Jurkat, Clone E6-1 (cell line): ENCODE measurements around the gene SLC66A2.

ENCODE experiments used
- DNase-seq: peaks from one replicate; pipeline ENCODE4 v3.0.0-alpha.2; 2011; ENCODE audit warnings: low read depth, low spot score
- H3K4me3 ChIP-seq: 2 replicates; pipeline ENCODE4 v1.5.1; 2011; ENCODE audit warnings: mild to moderate bottlenecking, low read length, control low read depth, moderate library complexity

Gene SLC66A2

DNA sequence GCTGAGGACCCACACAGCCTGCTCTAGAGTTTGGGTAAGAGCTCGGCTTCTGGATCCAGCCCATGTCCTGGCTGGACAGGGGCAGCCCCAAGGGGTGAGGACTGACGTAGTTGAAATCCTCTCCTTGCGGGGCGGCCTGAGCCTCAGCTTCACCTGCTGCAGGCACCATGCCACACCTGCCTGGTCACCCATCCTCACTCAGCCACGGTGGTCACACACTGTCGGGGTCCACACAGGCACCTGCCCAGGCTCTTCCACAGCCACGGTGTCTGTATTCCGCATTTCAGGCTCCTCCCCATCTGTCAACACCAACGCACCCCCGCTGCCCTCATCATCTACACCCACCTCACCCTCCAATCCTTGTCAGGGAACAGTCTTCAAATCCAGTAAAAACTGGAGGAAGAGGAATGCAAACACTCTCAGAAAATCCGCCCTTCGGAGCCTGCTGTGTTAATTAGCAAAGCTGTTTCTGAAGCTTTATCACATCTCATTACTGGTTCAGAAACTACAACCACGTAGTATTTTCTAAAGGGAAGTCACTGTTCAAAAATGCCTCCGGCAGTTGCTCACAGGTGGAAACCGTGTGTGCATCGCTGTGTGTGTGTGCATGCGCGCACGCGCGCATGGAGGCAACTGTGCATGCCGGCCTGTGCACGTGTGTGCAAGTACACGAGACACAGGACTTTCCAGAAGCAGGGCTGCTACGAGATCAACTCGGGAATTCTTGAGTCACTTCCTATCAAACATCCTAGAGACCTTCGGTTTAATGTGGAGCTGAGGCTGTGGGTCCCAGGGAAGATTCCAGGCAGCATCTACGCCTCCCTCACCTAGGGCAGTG, 38.2 kb downstream of the SLC66A2 start:
- DNase-seq, result no peak
- no peak overlapping the region for H3K4me3 ChIP-seq

DNA sequence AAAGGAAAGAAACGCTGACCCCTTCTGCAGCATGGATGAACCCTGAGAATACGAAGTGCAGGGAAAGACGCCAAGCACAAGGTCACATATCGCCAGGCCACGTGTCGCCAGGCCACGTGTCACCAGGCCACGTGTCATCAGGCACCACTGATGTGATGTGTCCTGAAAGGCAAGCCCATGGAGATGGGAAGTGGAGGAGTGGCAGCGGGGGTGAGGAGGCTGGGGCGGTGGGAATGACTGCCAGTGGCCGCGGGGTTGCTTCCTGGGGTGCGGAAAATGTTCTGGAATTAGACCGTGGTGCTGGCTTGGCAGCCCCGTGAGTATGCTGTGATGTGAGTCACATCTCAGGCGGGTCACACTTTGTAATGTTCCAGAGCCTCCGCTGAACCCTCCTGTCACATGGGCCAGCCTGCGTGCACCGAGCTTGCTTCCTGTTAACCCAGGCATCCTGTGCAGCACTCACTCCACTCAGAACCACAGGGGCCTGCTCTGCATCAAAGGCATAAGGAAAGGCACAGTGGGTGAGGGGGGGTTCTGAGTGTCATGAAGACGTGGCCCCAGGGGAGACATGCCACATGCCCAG, 39.0 kb downstream of the SLC66A2 start:
- DNase-seq, result peak; percentile 50
- H3K4me3 ChIP-seq, result no peak overlapping the region

DNA sequence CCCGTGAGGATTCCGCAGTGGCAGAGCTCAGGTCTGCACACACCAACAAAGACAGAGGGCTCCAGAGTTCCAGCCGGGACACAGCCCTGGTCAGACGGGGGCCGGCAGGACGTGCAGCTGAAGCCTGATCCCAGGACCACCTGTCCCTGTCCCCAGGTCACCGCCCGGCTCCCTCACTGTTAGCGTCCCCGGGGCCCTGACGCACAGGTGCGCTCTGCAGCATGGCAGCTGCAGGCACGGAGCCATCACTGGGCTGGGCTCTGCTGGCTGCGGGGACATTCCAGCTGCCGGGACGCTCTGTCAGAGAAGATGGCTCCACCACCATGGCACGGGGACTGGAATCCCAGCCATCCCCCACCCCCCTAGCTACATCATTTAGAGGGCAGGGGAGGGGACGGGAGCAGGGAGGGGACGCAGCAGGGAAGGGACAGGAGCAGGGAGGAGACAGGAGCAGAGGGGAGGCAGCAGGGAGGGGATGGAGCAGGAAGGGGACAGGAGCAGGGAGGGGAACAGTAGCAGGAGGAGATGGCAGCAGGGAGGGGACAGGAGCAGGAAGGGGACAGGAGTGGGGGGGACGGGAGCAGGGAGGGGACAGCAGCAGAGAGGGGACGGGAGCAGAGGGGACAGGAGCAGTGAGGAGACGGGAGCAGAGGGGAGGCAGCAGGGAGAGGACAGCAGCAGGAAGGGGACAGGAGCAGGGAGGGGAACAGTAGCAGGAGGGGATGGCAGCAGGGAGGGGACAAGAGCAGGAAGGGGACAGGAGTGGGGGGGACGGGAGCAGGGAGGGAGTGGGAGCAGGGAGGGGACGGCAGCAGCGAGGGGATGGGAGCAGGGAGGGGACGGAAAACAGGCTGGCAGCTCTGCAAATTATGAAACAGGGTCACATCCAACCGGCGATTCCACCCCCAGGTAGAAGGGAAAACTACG, 39.8 kb downstream of the SLC66A2 start:
- H3K4me3 ChIP-seq, result no peak overlapping the region
- no peak for DNase-seq

DNA sequence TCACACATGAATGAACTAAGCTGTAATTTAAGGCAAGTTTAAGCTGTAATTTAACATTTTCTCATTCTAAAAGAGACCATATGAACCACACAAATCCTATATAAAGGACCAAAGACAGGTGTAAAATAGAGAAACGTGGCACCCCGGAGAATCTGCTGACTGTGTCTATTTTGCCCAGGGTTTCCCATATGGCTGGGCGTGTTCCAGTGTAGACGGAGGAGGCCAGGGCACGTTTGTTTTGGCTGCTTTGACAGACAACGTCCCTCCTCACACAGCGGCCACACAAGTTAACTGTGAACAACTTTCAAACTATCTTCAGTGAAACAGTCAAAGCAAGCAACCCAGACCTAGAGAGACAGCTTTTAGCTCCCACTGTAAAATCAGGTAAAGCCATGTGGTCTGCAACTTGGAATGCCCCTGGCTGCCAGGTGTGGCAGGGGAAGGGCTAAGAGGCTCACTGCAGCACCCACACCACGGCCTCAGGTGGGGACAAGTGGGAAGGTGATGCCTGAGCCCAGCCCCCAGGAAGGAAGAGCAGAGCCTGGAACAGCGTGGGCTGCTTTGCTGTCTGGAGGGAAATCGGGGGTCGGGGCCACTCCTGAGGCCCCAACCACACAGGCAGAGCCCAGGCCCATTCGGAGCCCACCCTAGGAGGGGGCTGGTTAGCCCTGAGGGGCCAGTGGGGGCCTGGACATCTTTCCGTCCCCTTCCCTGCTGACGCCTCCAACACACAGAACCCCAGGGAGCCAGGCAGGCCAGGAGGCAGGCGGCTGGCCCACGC, 40.7 kb downstream of the SLC66A2 start:
- H3K4me3 ChIP-seq, result no peak overlapping the region
- DNase-seq, result no peak

DNA sequence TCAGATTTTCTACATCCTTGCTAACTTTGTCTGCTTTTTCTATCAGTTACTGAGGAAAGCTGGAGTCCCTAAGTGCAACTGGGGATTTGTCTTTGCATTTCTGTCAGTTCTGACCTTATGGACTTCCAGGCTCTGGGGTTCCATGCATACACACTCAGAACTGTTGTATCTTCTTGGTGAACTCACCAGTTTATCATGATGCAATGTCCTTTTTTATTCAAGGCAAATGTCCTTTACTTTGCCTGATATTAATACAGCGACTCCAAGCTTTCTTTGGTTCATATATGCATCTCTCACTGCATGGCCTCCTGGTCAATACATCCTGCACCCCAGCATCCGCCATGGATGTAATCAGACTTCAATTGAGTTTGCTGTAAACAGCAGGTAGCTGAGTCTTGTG, 44.7 kb downstream of the SLC66A2 start:
- H3K4me3 ChIP-seq, result no peak overlapping the region
- DNase-seq, result no peak

DNA sequence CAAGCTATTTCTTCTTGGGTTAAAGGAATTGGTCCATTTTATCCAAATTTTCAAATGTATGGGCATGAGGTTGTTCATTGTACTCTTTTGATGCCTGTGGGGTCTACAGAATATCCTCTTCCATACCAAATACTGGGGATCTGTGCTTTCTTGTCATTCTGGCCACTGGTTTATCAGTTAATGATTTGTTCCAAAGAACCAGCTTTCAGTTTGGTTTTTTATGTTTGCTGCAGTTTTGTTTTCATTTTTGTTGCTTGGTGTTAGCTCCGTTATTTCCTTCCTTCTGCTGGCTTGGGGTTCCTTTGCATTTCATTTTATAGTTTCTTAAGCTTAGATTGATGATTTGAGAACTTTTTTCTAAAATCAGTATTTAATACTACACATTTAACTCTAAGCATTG, 45.5 kb downstream of the SLC66A2 start:
- no peak for DNase-seq
- no peak overlapping the region for H3K4me3 ChIP-seq

DNA sequence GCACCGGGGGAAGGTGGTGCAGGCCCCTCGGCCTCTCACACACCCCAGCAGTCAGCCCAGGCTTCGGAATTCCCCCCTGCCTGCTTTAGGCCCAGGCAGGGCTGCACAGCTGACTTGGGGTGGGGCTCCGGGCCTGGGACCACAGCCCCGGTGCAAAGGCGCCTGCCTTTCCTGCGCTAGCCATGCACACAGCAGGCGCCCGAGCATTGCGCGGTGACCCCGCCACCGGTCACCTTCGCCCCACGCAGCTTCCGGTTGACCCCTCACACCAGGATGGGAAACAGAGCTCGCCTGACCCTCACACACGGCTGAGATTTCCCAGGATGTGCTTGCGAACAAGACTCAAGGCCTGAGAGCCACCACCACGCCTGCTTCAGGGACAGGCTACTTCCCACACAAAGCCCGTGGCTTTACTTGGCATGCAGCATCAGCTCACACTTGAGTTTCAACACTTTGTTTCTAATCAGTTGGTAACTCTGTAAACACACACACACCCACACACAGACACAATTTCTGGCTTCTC, 46.0 kb downstream of the SLC66A2 start:
- no peak for DNase-seq
- no peak overlapping the region for H3K4me3 ChIP-seq

DNA sequence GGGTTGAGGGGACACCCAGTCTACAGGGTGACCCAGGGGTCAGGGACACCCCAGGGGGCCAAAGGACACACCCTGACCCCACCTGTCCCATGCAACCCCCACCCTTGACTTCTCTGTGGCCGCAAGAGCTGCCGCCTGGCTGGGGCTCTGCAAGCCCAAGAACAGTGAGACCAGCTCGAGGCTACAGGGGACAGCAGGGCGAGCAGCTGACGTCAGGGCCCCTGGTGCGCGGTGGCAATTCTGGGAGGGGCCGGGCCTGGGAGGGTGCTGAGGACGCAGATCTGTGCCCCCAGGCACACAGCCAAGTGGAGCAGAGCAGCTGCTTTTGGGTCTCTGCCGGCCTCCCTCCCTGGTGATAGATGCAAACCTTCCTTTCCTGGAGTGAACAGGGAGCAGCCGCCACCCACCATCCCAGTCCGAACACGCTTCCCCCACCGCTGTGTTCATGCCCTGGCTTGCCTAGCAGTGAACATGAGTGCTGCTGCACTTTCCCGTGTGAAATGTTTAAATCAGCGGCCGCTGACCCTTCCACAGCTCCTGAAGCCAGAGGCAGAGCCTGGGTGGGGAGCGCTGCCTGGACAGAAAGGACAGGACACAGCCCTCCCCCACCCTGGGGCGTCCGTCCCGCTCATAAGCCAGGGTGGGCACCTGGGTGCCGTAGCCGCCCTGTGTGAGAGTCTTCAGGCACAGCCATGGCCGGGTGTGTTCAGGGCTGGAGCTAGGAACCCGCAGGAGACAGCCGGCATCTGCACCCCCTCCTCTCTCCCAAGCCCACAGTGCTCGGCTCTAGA, 46.9 kb downstream of the SLC66A2 start:
- no peak for DNase-seq

DNA sequence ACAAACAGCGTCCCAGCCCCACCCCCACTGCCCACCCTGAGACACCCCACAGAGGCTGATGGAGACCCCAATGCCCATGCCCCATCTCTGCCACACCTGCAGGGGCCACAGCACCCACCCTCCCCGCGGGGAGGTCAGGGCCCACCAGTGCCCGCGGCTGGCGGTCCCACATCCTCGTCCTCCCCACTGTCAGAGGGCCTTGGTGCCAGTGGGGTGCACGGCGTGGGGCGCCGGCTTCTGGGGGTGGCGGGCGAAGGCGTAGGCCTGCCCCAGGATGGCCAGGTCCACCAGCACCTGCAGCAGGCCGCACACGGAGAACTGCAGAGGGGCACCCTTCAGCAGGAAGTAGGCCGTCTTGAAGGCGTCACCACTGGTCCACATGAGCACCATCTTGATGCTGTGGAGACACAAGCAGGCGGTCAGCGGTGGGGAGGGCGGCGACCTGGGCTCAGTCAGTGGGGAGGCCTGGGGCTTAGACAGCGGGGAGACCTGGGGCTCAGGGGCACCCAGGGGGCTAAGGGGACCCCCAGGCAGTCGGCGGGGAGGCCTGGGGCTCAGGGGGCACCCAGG, 47.6 kb downstream of the SLC66A2 start:
- H3K4me3 ChIP-seq, result no peak overlapping the region
- no peak for DNase-seq

More for the DNA sequence above, 46.9 kb downstream of the SLC66A2 start:
- no peak overlapping the region for H3K4me3 ChIP-seq

DNA sequence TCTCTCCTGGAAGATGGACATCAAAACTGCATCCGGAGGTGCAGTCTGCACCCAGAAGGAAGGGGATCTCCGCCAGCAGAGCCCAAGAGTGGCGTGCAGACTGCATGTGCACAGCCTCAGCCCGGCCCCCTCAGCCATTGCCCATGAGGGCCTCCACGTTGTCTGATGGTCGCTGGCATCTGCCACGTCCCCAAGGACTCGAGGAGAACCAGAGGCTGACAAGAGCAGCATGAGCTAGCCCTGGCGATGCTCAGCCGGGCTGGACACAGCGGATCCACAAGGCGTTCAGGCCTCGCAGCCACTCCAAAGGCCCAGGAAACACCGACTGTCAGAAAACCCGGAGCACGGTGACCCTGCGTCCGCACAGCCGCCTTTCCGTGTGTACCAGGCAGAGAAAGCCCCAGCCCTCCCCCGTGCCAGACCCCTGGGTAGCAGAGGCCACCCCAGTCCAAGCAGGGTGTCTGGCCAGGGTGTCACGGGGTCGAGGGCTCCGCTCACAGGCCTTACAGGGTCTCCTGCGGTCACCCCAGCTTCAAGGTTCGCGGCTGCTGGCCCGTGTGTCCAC, 48.3 kb downstream of the SLC66A2 start:
- DNase-seq, result no peak
- H3K4me3 ChIP-seq, result no peak overlapping the region

DNA sequence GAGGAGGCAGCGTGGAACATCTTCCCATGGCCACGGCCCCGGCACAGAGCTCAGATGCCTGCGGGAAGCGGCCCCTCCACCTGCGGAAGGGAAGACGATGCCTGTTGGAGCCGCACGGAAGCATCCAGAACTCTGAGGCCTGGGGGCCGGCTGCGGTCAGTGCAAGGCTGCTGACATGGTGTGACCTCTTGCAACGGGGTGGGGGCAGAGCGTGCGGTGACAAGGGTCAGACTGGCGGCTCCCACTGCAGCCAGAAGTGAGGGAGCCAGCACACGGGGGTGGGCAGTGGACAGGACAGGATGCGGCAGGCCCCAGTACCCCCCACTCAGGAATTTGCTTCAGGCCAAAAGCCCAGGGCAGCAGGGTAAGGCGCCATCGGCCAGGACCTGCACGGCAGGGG, 48.8 kb downstream of the SLC66A2 start:
- H3K4me3 ChIP-seq, result no peak overlapping the region
- no peak for DNase-seq

DNA sequence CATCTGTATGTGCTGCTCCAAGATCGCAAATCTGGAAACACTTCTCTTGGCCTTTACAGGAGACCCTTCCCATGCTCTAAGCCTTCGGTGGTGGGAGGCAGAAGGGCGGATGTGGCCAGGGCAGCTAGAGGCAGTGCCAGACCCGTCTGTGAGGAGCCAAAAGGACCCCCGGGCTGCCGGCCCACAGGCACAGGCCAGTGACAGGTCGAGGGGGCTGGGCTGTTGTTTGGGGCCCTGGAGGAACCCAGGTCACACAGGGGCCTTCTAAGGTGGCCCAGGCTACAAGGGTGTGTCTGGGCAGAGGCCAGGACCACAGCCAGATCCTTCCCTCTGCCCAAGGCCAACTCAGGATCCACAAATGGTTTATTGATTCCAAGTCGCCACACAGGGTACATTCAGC, 49.4 kb downstream of the SLC66A2 start:
- no peak overlapping the region for H3K4me3 ChIP-seq
- DNase-seq, result no peak

DNA sequence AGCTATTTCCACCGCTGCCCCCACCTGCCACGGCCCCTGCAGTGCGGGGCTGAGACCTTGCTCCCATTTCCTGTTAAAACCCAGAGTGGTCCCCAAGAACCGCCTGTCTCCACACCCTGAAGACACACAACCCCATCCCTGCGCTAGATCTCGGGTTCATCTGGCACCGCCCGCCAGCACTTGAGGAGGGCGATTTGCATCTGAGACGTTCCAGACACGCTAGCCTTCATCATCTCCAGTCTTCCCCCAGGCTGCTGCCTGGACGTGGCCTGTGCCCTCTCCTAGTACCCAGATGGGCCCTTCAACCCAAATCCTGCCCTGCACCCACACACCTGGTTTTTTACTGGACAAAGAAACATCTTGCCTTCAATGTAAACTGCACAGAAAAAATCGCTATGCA, 49.8 kb downstream of the SLC66A2 start:
- DNase-seq, result no peak
- H3K4me3 ChIP-seq, result no peak overlapping the region

DNA sequence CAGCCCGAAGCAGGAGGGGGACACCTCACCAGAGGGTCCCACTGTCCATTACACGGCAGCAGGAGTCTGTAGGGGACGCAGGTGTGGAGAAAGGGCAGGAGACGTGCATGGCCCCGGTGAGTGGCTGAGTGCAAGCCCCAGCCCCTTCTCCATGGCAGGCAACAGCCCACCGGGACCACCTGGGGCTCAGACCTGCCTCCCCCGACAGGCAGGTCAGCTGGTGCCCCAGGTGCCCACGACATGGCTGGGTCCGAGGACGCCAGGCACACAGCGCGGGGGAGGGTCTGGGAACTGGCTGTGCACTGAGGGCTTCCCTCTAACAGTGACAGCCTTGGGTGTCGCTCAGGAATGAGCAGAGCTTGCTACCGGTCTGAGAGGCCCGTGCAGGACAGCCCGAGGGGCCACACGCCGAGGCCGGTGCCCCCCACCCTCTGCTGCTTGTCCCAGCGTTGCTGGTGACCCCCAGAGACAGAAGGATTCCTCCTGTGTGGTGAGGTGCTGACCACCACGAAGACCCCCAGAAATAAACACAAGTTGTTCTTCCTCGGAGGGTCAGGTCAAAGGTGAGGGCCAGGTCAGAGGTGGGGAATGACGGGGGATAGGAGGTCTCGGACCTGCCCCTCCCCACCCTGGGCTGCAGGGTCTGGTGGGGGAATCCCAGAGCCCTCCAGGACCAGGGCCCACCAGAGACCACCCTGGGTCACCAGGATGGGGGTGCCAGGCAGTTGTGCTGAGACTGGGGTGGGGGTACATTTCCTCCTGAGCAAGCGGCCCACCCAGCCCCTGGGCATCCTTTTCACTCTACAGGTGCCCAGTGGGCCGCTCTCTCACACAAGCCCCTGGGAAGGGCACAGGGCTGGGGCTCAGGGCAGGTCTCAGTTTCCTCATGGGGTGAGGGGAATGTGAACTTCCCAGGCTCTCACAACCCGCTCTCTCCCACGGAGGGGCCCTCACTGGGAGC, 50.6 kb downstream of the SLC66A2 start:
- no peak overlapping the region for H3K4me3 ChIP-seq
- DNase-seq, result no peak

DNA sequence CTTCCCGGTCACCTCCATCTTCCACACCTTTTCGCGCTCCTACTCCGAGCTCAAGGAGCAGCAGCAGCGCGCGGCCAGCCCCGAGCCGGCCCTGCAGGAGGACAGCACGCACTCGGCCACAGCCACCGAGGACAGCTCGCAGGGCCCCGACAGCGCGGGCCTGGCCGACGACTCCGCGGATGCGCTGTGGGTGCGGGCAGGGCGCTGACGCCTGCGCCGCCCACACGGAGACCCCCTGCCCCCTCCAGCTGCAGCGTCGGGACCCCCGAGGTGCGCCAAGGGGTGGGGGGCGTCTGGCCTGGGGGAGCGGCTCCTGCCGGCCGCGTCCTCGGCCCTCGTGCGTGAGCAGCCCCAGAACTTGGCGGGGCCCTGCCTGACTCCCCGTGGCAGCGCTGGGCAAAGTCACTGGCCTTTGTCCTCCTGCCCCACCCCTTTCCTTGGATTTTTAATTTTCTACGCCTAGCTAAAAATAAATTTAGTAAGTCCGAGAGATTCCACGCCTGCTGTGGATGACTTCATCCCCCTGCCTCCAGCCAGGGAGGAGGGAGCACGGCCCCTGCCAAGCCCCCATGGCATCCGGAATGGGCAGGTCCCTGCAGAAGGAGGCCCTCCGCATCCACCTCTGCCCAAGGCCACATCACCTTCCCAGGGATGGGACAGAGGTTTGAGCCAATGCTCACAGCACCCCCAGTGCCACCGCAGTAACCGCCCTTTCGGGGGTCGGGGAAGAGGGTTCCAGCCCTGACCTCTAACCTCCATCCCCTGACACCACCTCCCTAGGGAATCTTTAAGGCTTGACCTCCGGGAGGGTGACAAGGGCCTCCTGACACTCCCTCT, 51.6 kb downstream of the SLC66A2 start:
- no peak overlapping the region for H3K4me3 ChIP-seq
- DNase-seq, result no peak
